CD8-positive, alpha-beta memory T cell (primary cell): Measurements from ENCODE around the gene TSPAN9. TPM values are rescaled to one million over a fixed set of nuclear protein-coding genes. Genes with fewer than 3 reads are reported as not detected.

Experiments
- CTCF ChIA-PET: fragments of 350-600 bp; sonication (Branson Sonifier 250); formaldehyde crosslinking; loops from one replicate; lab custom pipeline; 2021; ENCODE audit warnings: antibody characterized with exemption; lab: Charles Lee
- POLR2A ChIA-PET: fragments of 350-600 bp; sonication (Branson Sonifier 250); formaldehyde crosslinking; loops from one replicate; lab custom pipeline; 2021; ENCODE audit warnings: antibody characterized with exemption; lab: Charles Lee
- DNase-seq, 5 donors: peaks; one replicate each; pipeline versions ENCODE4 v3.0.0 to v3.0.0-alpha.2; 2020 to 2022; ENCODE audit warnings: mixed read lengths in 1 of 5
- H3K27ac ChIP-seq: one replicate; pipeline ENCODE4 v1.7.0; 2013; ENCODE audit warnings: low read depth, mild to moderate bottlenecking, low read length, moderate library complexity
- H3K27me3 ChIP-seq: 2 replicates; pipeline ENCODE4 v1.7.0; 2013; ENCODE audit warnings: low read length, mild to moderate bottlenecking; ENCODE audit not compliant: insufficient read depth, poor library complexity, severe bottlenecking
- H3K36me3 ChIP-seq: 2 replicates; pipeline ENCODE4 v1.7.0; 2013; ENCODE audit warnings: mild to moderate bottlenecking, low read length, moderate library complexity; ENCODE audit not compliant: insufficient read depth
- H3K4me1 ChIP-seq: 2 replicates; pipeline ENCODE4 v1.7.0; 2013; ENCODE audit warnings: mild to moderate bottlenecking, low read length, moderate library complexity; ENCODE audit not compliant: insufficient read depth
- H3K4me3 ChIP-seq: 2 replicates; pipeline ENCODE4 v1.7.0; 2013; ENCODE audit warnings: mild to moderate bottlenecking, low read length
- H3K9me3 ChIP-seq: 2 replicates; pipeline ENCODE4 v1.7.0; 2013; ENCODE audit warnings: mild to moderate bottlenecking, low read length
- H3K27ac Mint-ChIP-seq, 8 donors: one replicate each; pipeline ENCODE4 v1.8.0; 2020 to 2021; ENCODE audit warnings: mixed read lengths in 8 of 8, mild to moderate bottlenecking in 6 of 8, inconsistent platforms in 3 of 8, moderate library complexity in 3 of 8
- H3K27me3 Mint-ChIP-seq, 2 donors: one replicate each; pipeline ENCODE4 v1.8.0; 2020 to 2021; ENCODE audit warnings: mixed read lengths in 2 of 2, mild to moderate bottlenecking in 1 of 2, moderate library complexity in 1 of 2
- H3K36me3 Mint-ChIP-seq, 3 donors: one replicate each; pipeline ENCODE4 v1.8.0; 2020 to 2021; ENCODE audit warnings: mixed read lengths in 3 of 3, inconsistent platforms in 1 of 3, mild to moderate bottlenecking in 1 of 3
- H3K4me1 Mint-ChIP-seq, 3 donors: one replicate each; pipeline ENCODE4 v1.8.0; 2020 to 2021; ENCODE audit warnings: mixed read lengths in 3 of 3, inconsistent platforms in 1 of 3, mild to moderate bottlenecking in 1 of 3
- H3K4me3 Mint-ChIP-seq, 7 donors: one replicate each; pipeline ENCODE4 v1.8.0; 2020 to 2021; ENCODE audit warnings: mixed read lengths in 7 of 7, mild to moderate bottlenecking in 6 of 7, moderate library complexity in 4 of 7, inconsistent platforms in 2 of 7
- H3K9me3 Mint-ChIP-seq, 5 donors: one replicate each; pipeline ENCODE4 v1.8.0; 2020 to 2022; ENCODE audit warnings: mixed read lengths in 5 of 5, mild to moderate bottlenecking in 3 of 5, moderate library complexity in 2 of 5, inconsistent platforms in 1 of 5
- polyA plus RNA-seq: library from polyadenylated mRNA; unstranded; fragments of 300-500 nt; fragmentation: Illumina TruSeq; gene quantifications from one replicate; pipeline ENCODE4 v1.2.3, GENCODE V29; 2021
- total RNA-seq, 2 experiments: library from RNA; stranded (reverse); gene quantifications; one replicate each; pipeline ENCODE4 v1.2.3, GENCODE V29; 2021

The TSPAN9 gene
- total and polyA plus RNA-seq, 3 experiments from 2014 or later, result 0.33 to 0.79 TPM; not detected in 1

DNA sequence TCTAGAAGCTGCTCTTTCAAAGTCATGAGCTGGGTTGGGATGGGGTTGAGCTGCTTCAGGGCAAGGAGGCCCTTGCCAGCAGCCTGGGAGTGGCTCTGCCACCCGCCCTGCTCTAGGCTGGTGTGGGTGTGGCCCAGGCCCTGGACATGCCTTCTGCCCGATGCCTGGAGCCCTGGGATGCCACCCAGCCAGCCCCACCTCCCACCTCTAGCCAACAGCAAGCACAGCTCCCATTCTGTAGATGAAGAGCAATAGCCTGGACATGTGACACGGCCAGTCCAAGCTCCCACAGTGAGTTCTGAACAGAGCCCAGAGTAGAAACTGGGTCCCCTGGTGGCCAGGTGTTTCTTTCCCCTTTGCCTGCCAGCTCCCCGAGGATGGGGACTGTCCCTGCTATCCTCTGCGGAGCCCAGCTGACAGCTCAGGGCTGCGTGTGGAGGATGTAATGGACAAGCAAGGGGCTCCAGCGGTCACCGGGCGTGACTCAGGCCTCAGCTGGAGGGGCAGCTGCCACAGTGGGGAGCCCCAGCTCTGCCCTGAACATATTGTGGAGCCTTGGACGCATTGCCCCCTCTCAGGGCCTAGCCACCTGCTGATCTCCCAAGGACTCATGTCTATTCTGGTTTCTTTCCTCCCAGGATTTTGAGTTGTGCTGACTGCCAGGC, 165.2 kb downstream of the TSPAN9 start:
- H3K4me3 Mint-ChIP-seq, result no peak overlapping the region
- H3K4me1 Mint-ChIP-seq, result no peaks in the 10 kb centered on the region
- H3K4me1 ChIP-seq, result no peaks in the 10 kb centered on the region
- POLR2A ChIA-PET, result no interaction called here
- H3K27ac ChIP-seq, result no peak overlapping the region
- peaks cover 0 to 4% of the 10 kb centered on the region in 2 donors for H3K27me3 Mint-ChIP-seq
- no peak overlapping the region for H3K27ac Mint-ChIP-seq
- DNase-seq, result no peak
- no peaks in the 10 kb centered on the region for H3K36me3 ChIP-seq
- no peaks in the 10 kb centered on the region for H3K9me3 ChIP-seq
- H3K9me3 Mint-ChIP-seq, result peaks cover 0 to 2% (median 0%) of the 10 kb centered on the region in 5 donors
- no peaks in the 10 kb centered on the region for H3K27me3 ChIP-seq
- H3K36me3 Mint-ChIP-seq, result no peaks in the 10 kb centered on the region
- H3K4me3 ChIP-seq, result no peak overlapping the region
- CTCF ChIA-PET, result interaction anchor here (1.2 kb wide), 1 partner anchor 33 kb away, joined by 3 read pairs; no protein-coding TSS in a partner anchor

DNA sequence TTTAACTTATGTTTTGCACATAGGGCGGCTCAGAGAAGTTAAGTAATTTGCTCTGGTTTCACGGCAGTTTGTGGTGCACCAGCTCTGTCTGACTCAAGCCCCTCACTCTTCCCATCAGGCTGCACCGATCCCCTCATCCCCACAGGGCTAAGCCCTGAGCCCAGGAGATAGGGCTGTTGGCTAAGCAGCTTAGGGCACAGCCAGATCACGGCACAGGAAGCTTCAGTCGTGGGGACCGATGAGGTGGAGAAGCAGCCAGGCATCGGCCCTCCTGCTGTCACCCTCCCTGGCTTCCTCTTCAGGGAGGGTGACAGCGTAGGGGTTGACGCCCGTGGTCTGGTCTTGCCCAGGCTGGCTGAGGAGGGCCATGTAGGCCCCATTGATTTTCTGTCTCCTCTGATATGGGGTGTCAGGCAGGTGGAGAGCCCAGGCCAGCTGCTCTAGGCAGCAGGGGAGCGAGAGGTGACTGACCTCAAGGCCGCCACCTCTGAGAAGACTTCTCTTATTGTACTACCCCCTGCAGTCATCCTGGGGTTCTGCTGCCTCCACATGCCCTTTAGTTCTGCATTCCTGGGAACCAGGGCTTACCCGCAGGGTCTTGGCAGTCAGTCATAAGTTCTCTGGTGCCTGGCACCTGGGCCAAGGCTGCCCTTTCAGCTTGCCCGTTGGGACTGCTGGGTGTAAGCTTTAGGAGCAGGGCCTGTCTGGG, 166.4 kb downstream of the TSPAN9 start:
- Histone ChIP-seq H3K9me3 (no peaks in the 10 kb centered on the region), H3K4me1 (no peaks in the 10 kb centered on the region), H3K27me3 (no peaks in the 10 kb centered on the region), H3K27ac (no peak overlapping the region), H3K36me3 (no peaks in the 10 kb centered on the region), H3K4me3 (no peak overlapping the region)
- ChIA-PET CTCF (no interaction called here), POLR2A (no interaction called here)
- peaks cover 0 to 2% (median 0%) of the 10 kb centered on the region in 5 donors for H3K9me3 Mint-ChIP-seq
- H3K27me3 Mint-ChIP-seq, result peaks cover 0 to 7% of the 10 kb centered on the region in 2 donors
- H3K4me1 Mint-ChIP-seq, result no peaks in the 10 kb centered on the region
- DNase-seq, result no peak
- no peak overlapping the region for H3K4me3 Mint-ChIP-seq
- H3K27ac Mint-ChIP-seq, result no peak overlapping the region
- no peaks in the 10 kb centered on the region for H3K36me3 Mint-ChIP-seq

DNA sequence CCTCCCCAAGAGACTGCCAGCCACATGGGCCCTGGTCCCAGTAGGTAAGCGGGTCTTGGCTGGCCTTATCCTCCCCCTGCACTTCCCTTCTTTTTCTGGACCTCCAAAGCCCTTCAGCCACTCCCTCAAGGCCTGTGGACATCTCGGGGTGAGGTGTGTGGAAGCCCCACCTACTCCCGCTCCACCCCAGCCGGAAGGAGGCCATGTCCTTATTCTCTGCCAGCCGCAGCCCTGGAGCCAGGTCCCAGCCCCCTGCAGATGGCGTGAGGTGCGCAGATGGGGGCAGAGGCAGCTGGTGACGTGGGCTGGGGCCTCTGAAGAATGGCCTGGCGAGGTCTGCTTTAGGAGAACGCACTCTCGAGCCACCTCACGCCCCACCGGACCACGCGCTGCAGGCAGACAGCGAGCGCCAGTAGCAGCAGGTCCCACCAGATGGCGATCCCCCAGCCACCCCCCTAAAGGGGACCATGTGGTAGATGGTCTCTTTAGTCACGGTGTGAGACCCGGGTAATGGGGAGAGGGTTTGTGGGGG, 167.1 kb downstream of the TSPAN9 start:
- H3K9me3 Mint-ChIP-seq, result peaks cover 0 to 2% (median 0%) of the 10 kb centered on the region in 5 donors
- Histone ChIP-seq H3K9me3 (no peaks in the 10 kb centered on the region), H3K27ac (no peak overlapping the region), H3K4me3 (no peak overlapping the region), H3K36me3 (no peaks in the 10 kb centered on the region), H3K27me3 (peaks cover 4% of the 10 kb centered on the region), H3K4me1 (no peaks in the 10 kb centered on the region)
- no peak for DNase-seq
- no peak overlapping the region for H3K27ac Mint-ChIP-seq
- CTCF ChIA-PET, result no interaction called here
- peaks cover 2 to 4% (median 3%) of the 10 kb centered on the region in 3 donors for H3K4me1 Mint-ChIP-seq
- H3K27me3 Mint-ChIP-seq, result peaks cover 0 to 9% of the 10 kb centered on the region in 2 donors
- POLR2A ChIA-PET, result no interaction called here
- no peaks in the 10 kb centered on the region for H3K36me3 Mint-ChIP-seq
- no peak overlapping the region for H3K4me3 Mint-ChIP-seq

DNA sequence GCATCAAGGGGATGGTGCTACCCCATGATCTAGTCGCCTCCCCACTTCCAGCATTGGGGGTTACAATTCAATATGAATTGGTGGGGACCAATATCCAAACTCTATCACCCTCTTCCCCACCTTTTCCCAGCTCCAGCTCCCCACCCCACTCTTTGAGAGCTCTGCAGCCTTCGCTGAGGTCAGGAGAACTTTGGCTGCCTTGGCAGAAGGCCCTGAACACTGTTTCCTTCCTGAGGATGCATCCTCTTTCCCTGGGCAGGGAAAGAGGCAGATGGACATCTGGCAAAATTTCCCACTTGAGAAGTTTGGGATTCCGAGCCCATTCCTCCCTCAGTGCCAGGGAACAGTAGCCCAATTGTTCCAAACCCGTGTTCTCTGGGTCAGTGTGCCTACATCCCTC, 169.1 kb downstream of the TSPAN9 start:
- Mint-ChIP-seq H3K36me3 (no peaks in the 10 kb centered on the region), H3K27ac (no peak overlapping the region), H3K4me3 (no peak overlapping the region), H3K4me1 (peaks cover 4 to 11% (median 5%) of the 10 kb centered on the region in 3 donors), H3K27me3 (peaks cover 8 to 11% of the 10 kb centered on the region in 2 donors), H3K9me3 (peaks cover 0 to 2% (median 0%) of the 10 kb centered on the region in 5 donors)
- no peaks in the 10 kb centered on the region for H3K9me3 ChIP-seq
- no peak for DNase-seq
- H3K27ac ChIP-seq, result no peak overlapping the region
- ChIA-PET POLR2A (no interaction called here), CTCF (no interaction called here)
- H3K36me3 ChIP-seq, result no peaks in the 10 kb centered on the region
- no peaks in the 10 kb centered on the region for H3K4me1 ChIP-seq
- no peak overlapping the region for H3K4me3 ChIP-seq
- H3K27me3 ChIP-seq, result peaks cover 9% of the 10 kb centered on the region

DNA sequence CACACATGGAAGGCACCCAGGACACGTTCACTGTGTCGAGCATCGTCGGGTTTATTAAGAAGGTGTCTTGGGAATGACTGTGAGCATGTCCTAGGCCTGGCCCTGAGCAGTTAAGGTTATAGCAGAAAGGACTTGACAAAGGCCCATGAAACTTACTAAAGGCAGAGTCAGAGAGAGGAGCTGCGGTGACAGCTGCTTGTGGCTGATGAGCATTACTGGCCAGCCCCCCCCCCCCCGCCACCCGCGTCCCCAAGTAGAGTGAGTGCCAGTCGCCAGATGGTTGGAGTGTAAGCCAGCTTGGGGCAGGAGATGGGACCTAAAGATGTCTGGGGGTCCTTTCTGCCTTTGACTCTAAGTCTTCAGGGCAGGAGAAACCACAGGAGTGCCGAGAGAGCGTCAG, 169.9 kb downstream of the TSPAN9 start:
- Mint-ChIP-seq H3K4me1 (peaks cover 4 to 11% (median 5%) of the 10 kb centered on the region in 3 donors), H3K27me3 (peaks cover 8 to 15% of the 10 kb centered on the region in 2 donors), H3K9me3 (peaks cover 0 to 2% (median 0%) of the 10 kb centered on the region in 5 donors), H3K36me3 (no peaks in the 10 kb centered on the region), H3K27ac (no peak overlapping the region), H3K4me3 (no peak overlapping the region)
- DNase-seq, result no peak
- H3K9me3 ChIP-seq, result no peaks in the 10 kb centered on the region
- no peak overlapping the region for H3K27ac ChIP-seq
- no peaks in the 10 kb centered on the region for H3K4me1 ChIP-seq
- ChIA-PET POLR2A (no interaction called here), CTCF (no interaction called here)
- peaks cover 9% of the 10 kb centered on the region for H3K27me3 ChIP-seq
- H3K4me3 ChIP-seq, result no peak overlapping the region
- H3K36me3 ChIP-seq, result no peaks in the 10 kb centered on the region

DNA sequence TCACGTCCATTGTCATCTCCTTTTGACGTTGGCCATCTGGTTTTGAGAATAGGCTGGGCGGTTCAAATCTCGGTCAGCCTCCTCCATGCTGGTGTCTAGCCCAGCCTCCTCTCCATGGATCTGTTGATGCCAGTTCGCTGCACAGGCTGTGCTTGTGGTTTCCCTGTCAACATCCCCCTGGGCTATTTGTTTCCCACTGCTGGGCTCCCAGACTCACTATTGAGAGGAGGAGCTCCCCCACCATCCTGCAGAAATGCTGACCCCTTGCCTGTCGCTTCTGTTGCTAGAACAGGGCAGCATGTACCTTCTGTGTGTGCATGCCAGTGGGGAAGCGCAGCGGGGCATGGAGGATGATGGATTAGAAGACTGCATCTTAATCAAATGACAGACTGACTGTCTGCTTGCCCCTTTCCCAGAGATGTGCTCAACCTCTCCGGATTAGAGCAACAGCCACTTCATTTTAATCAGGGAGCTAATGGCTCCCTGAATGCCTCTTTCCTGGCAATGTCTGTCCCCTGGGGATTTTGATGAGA, 170.5 kb downstream of the TSPAN9 start:
- Mint-ChIP-seq H3K4me3 (no peak overlapping the region), H3K27ac (no peak overlapping the region), H3K9me3 (peaks cover 0 to 2% (median 0%) of the 10 kb centered on the region in 5 donors), H3K4me1 (peaks cover 4 to 11% (median 5%) of the 10 kb centered on the region in 3 donors), H3K27me3 (peaks cover 8 to 15% of the 10 kb centered on the region in 2 donors), H3K36me3 (no peaks in the 10 kb centered on the region)
- no peak for DNase-seq
- Histone ChIP-seq H3K4me1 (no peaks in the 10 kb centered on the region), H3K27me3 (peaks cover 9% of the 10 kb centered on the region), H3K9me3 (no peaks in the 10 kb centered on the region), H3K36me3 (no peaks in the 10 kb centered on the region), H3K27ac (no peak overlapping the region), H3K4me3 (no peak overlapping the region)
- ChIA-PET CTCF (no interaction called here), POLR2A (no interaction called here)

DNA sequence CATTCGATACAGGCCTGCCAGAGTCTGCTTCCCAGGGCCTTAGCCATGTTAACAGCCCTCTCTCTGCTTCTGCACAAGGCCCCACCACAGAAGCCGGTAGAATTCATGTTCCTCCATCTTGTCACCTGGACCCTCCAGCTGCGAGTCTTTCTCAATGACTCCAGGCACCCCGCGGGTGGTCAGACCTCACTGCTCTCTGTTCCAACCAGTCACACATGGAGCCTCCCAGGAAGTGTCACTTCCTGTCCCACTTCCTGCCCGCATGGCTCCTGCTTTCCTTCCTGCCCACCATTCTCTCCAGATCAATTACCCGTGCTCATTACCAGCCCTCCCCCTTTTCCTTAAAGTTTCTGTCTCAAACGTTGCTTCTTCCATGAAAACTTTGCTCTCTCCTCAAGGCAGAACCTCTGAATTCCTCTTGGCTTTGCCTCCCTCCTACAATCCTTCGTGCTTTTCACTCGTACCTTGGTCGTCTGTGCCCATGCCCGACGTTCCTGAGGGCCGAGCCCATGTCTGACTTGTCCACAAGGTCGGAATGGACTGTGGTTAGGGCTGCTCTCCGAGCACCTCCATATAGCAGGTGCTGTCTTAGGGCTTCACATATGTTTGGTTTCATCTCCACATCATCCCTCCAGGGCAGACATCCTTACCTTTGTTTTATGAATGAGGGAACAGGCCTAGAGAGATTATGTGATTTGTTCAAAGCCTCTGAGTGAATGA, 172.1 kb downstream of the TSPAN9 start:
- no peaks in the 10 kb centered on the region for H3K9me3 ChIP-seq
- no peak for DNase-seq
- Mint-ChIP-seq H3K27ac (no peak overlapping the region), H3K4me1 (peaks cover 4 to 11% (median 5%) of the 10 kb centered on the region in 3 donors), H3K4me3 (no peak overlapping the region), H3K9me3 (peaks cover 0 to 2% (median 0%) of the 10 kb centered on the region in 5 donors), H3K27me3 (peaks cover 8 to 15% of the 10 kb centered on the region in 2 donors), H3K36me3 (no peaks in the 10 kb centered on the region)
- H3K27me3 ChIP-seq, result peaks cover 9% of the 10 kb centered on the region
- ChIA-PET POLR2A (no interaction called here), CTCF (no interaction called here)
- H3K4me3 ChIP-seq, result no peak overlapping the region
- no peak overlapping the region for H3K27ac ChIP-seq
- H3K4me1 ChIP-seq, result no peaks in the 10 kb centered on the region
- H3K36me3 ChIP-seq, result no peaks in the 10 kb centered on the region
